OCI-M2 (cell line): ENCODE results near the gene MYO1G.

Source experiments
- DNase-seq: peaks from one replicate; lab custom pipeline; 2025; ENCODE audit not compliant: unreplicated experiment; lab: John Stamatoyannopoulos, UW

The MYO1G gene

GRCh38 chr7:44967571-44968446 lies 11.0 kb downstream of the MYO1G start:
- no peak for DNase-seq

- DNase-seq = no peak
Observed at GRCh38 chr7:44966731-44967538, 11.9 kb downstream of the MYO1G start.

DNA sequence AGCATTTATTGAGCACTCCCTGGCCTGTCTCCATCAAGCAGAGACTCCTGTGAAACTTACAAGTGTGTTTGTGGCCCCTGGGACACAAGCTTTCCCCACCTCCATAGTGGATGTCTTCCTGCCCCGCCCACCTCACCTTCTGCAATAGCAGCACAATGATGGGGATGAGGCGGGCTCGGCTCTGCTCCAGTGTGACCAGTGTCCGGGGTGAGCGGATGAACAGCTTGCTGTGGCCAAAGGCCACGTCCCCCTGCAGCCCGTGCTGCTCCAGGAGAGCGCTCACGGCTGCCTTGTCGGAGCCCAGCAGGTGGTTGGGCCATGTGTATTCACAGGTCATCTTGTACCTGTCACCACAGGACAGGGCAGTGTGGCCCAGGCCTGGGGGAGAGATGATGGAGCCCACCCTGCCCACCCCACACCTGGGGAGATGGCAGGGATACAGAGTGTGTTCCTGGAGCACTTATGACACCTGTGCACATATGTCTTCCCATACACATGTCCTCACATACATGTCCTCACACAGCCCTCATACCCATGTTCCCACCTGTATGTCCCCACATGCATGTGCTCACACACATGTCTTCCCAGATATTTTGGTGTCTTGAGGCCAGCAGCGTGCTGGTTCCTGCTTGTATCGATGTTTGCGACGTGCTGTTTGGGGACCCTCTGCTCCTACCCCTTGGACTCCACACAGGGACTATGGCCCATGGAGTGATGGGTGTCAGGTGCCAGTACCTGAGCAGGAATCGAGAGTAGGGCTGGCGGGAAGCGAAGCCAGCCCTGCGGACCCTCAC lies 12.7 kb downstream of the MYO1G start:
- DNase-seq = no peak

DNA sequence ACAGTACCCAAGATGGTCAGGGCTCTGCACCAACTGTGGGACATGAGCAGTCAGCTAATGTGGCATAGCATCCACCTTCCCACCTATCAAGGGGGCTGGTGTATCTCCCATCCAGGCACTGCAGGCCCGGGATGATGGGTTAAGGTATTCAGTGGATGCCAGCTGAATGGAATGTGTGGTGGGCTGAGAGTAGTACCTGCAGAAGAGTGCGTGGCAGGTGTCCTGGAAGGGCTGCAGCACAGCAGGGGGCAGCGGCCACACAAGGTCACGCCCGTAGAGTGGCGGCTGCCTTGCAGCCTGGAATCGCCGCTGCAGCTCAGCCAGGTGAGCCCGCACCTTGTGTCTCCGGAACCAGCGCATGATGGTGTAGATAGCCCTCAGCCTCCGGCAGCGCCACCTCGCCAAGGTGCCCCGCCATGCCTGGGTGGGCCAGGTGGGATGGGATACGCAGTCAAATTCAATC lies 13.3 kb downstream of the MYO1G start:
- no peak for DNase-seq

GRCh38 chr7:44964831-44965440 lies 13.9 kb downstream of the MYO1G start:
- DNase-seq = no peak

DNA sequence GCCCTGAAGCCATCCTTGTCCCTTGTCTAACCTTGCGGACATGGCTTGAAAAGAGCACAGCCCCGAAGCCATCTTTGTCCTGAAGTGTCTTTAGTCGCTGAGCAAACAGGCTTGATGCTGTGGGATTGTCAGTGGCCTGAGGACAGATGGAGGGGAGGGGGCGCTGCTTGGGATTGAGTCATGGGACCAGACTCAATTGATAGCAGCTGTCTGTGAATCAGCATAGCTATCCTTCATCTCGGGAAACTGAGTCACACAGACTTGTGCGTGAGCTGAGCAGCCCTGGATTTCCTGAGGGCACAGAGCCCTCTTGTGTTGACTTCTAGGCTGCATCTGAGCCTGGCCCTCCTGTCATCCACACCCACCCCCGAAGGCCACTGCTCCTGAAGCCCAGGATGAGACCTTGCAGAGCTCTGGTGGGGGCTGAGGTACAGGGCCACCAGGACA lies 14.4 kb downstream of the MYO1G start:
- no peak for DNase-seq

- no peak for DNase-seq
Observed at GRCh38 chr7:44963364-44964290, 15.2 kb downstream of the MYO1G start.

- DNase-seq = no peak
Observed at GRCh38 chr7:44962483-44963251, 16.1 kb downstream of the MYO1G start.

DNA sequence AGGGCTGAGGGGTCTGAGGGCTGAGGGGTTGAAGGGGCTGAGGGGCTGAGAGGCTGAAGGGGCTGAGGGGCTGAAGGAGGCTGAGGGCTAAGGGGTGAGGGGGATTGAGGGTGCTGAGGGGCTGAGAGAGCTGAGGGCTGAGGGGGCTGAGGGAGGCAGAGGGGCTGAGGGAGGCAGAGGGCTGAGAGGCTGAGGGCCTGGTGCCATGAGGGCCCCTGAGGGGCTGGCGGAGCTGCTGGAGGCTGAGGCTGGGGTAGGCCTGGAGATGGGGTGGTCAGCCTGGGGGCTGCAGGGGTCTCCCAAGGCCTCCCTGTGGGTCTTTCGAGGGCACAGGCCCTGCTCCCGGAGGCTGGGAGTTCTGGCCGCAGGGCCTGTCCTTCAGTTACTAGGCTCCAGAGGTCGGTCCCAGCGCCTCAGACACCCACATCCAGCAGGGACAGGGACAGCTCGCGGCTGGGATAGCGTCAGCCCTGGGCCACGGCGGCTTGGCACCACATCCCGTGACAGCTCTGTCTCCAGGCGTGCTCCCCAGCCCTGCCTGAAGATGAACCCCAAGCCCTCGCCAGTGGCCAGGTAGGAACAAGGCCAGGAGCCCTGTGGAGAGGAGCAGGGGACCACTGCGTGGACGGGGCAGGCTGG lies 16.9 kb downstream of the MYO1G start:
- no peak for DNase-seq

DNA sequence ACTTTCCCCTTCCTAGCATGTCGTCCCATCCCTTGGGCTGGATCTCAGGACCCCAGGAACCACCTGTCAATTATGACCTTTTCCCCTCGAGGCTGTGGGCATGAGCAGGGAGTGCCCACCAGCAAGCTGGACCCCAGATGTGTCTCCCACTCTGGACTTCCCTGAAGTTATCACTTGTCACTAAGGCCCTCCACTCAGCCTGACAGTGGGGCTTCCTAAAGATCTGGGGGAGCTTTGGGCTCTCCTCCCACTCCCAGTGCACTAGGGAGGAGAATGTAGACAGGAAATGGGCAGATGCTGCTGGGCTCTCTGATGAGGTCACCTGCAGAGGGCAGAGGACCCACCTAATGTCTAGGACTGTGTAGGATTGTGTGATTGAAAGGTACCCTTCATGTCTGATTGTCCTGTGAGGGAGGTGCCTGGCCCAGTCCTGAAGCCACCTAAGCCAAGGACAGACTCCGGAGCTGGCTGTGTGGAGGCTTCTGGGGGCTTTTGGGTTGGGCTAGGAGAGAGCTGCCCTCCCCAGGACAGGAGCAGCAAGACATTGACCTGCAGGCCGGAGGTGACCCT lies 18.7 kb downstream of the MYO1G start:
- DNase-seq = no peak

- DNase-seq = no peak
Observed at GRCh38 chr7:44959433-44959951, 19.3 kb downstream of the MYO1G start.

DNA sequence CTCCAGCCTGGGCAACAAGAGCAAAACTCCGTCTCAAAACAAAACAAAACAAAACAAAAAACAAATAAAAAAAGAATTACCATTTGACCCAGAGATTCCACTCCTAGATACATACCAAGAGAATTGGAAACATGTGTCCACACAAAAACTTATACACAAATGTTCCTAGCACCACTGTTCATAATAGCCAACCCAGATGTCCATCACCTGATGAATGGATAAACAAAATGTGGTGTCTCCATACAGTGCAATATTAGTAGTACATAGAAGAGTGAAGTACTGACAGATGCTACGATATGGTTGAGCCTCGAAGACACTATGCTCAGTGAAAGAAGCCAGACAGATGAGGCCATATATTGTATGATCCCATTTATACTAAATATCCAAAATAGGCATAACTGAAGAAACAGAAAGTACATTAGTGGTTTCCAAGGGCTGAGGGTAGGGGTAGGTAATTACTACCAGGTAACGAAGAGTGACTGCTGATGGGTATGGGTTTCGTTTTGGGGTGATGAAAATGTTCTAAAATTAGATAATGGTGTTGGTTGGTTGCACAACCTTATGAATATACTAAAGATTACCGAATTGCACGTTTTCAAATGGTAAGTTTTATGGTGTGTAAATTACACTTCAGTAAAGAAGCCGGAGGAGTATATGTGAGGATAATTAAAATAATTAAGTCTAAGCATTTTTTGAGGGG lies 20.0 kb downstream of the MYO1G start:
- DNase-seq = no peak

GRCh38 chr7:44956157-44956766 lies 22.6 kb downstream of the MYO1G start:
- DNase-seq = no peak

DNA sequence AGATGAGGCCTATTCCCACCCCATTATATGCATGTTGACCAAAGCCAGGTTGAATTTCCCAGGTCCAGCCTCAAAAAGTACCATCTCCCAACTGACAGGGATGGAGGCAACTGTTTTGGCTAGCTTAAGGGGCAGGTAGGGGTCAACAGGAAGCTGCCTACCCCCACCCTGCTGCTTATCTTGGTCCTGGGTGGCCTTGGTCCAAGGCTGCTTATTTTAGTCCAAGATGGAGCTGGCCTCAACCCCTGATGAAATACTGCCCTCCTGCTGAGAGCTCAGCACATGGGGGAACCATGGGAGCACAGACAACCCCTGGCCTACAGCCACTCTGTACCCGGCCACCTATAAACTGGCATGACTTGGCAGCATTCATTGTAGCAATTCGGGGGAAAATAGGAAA lies 23.1 kb downstream of the MYO1G start:
- no peak for DNase-seq

- no peak for DNase-seq
Observed at GRCh38 chr7:44953156-44953555, 25.7 kb downstream of the MYO1G start.

DNA sequence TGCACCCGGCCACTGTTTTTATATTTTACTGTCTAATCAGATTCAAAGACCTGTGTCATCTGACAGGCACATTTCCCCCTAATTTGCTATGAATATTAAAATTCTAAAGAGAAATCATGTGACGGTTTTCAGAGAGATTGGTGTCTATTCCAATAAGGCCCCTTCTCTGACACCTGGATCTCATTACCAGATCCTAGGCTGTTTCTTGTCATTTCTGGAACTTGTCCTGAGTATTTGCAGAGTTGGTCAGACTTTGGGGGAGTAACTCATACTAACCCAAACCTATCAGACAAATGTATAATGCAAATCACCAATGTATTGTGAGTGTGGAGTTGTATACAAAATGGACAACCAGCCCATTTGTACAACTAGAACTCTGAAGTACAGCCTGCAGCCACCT lies 29.5 kb downstream of the MYO1G start:
- DNase-seq = no peak

- no peak for DNase-seq
Observed at GRCh38 chr7:44945479-44945878, 33.3 kb downstream of the MYO1G start.
